HFF-Myc (cell line): ENCODE results near the gene UBE4A.

ENCODE experiments used
- DNase-seq: peaks from one replicate; pipeline ENCODE4 v3.0.0-alpha.2; 2011; ENCODE audit warnings: low read depth; ENCODE audit errors: extremely low read depth
- H3K4me3 ChIP-seq: replicated peaks from 2 replicates; pipeline ENCODE4 v1.5.1; 2011; ENCODE audit warnings: low read depth, mild to moderate bottlenecking, control low read depth, low read length
- CTCF ChIP-seq: IDR thresholded peaks from 2 replicates; pipeline ENCODE4 v1.5.1; 2012; ENCODE audit warnings: mild to moderate bottlenecking, low read depth, low read length, control low read depth; ENCODE audit errors: missing control alignments

UBE4A gene

GRCh38 chr11:118418766-118419165 lies 59.4 kb downstream of the UBE4A start:
- no peak for TF ChIP-seq CTCF
- no peak for DNase-seq
- H3K4me3 ChIP-seq, result no peak overlapping the region

GRCh38 chr11:118427707-118428106 lies 68.3 kb downstream of the UBE4A start:
- DNase-seq, result no peak
- H3K4me3 ChIP-seq, result no peak overlapping the region
- no peak for TF ChIP-seq CTCF

GRCh38 chr11:118430956-118431355 lies 71.6 kb downstream of the UBE4A start:
- no peak for DNase-seq
- no peak overlapping the region for H3K4me3 ChIP-seq
- peak; percentile 15 for TF ChIP-seq CTCF

GRCh38 chr11:118434123-118434552 lies 74.7 kb downstream of the UBE4A start:
- H3K4me3 ChIP-seq, result peak overlapping the region; percentile 92
- TF ChIP-seq CTCF, result no peak
- DNase-seq, result no peak

- TF ChIP-seq CTCF, result no peak
- H3K4me3 ChIP-seq, result peak overlapping the region; percentile 92
- no peak for DNase-seq
Observed at GRCh38 chr11:118434553-118435289, 75.3 kb downstream of the UBE4A start.

GRCh38 chr11:118435290-118435892 lies 76.0 kb downstream of the UBE4A start:
- TF ChIP-seq CTCF, result no peak
- no peak for DNase-seq
- peak overlapping the region; percentile 92 for H3K4me3 ChIP-seq
